H1 (cell line): ENCODE data around the gene NTPCR. TPM values are rescaled to one million over a fixed set of nuclear protein-coding genes. Genes with fewer than 3 reads are reported as not detected.

Source experiments
- SIRT6 ChIP-seq: IDR thresholded peaks from one replicate; pipeline ENCODE4 v1.7.1; 2012; ENCODE audit warnings: low read length, inconsistent platforms
- polyA plus RNA-seq, 7 experiments: library from polyadenylated mRNA; depleted of rRNA in 3 of 7; stranded (reverse) in 5 of 7; unstranded in 2 of 7; fragments of >200 nt in 5 of 7; fragments of 200-250 nt in 2 of 7; gene quantifications; 1 replicate in 5 of 7; 2 replicates in 1 of 7; 4 replicates in 1 of 7; pipeline versions ENCODE4 v1.2.1 to v1.2.3, GENCODE V29; 2011 to 2013; ENCODE audit warnings: missing spikeins in 2 of 7, mixed read lengths in 2 of 7
- total RNA-seq: library from RNA; stranded (reverse); fragmentation: NEBNext Ultra II Directional; extraction: Animal tissue kit (Norgen Biotek cat#: 25700); gene quantifications from 2 replicates; pipeline ENCODE4 v1.2.1, GENCODE V29; 2021
- TF ChIP-seq, protein P1 (sequence below): IDR thresholded peaks from 2 replicates; pipeline ENCODE4 v1.6.1; 2011; ENCODE audit warnings: low read length, improper control_type of control experiment

The NTPCR gene
- total and polyA plus RNA-seq, 2 of the 8 experiments (the other 6 are each of a cell fraction or from before 2014, with no cell fraction given): 22.6 to 73.1 TPM

- TF ChIP-seq, protein P1, sequence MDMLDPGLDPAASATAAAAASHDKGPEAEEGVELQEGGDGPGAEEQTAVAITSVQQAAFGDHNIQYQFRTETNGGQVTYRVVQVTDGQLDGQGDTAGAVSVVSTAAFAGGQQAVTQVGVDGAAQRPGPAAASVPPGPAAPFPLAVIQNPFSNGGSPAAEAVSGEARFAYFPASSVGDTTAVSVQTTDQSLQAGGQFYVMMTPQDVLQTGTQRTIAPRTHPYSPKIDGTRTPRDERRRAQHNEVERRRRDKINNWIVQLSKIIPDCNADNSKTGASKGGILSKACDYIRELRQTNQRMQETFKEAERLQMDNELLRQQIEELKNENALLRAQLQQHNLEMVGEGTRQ: no peak
- no peak for TF ChIP-seq SIRT6
Observed at GRCh38 chr1:232911027-232911599, 39.3 kb upstream of the NTPCR start (continued).
